Raji (cell line): Measurements from ENCODE around the gene AGFG2.

Experiments used
- POLR2A ChIP-seq: IDR thresholded peaks from 2 replicates; pipeline ENCODE4 v1.6.1; 2011; ENCODE audit warnings: low read depth, low read length, control low read depth; ENCODE audit not compliant: insufficient read depth

Gene AGFG2

GRCh38 chr7:100538654-100539435 lies at the start of gene AGFG2:
Gene AGFG2, plus strand, starts transcription at chr7:100539203. Its CDS starts 144 bp downstream, at chr7:100539347.
- TF ChIP-seq POLR2A = peak; percentile 63

GRCh38 chr7:100489824-100490223 lies 49.2 kb upstream of the AGFG2 start:
- no peak for TF ChIP-seq POLR2A

- no peak for TF ChIP-seq POLR2A
Observed at GRCh38 chr7:100490483-100491191, 48.4 kb upstream of the AGFG2 start.

- no peak for TF ChIP-seq POLR2A
Observed at GRCh38 chr7:100491192-100491578, 47.8 kb upstream of the AGFG2 start.

- TF ChIP-seq POLR2A = no peak
Observed at GRCh38 chr7:100492738-100493475, 46.1 kb upstream of the AGFG2 start.

GRCh38 chr7:100493476-100494264 lies 45.3 kb upstream of the AGFG2 start:
- TF ChIP-seq POLR2A = no peak

GRCh38 chr7:100496509-100496908 lies 42.5 kb upstream of the AGFG2 start:
- TF ChIP-seq POLR2A = no peak

- TF ChIP-seq POLR2A = no peak
Observed at GRCh38 chr7:100504887-100505611, 34.0 kb upstream of the AGFG2 start.

GRCh38 chr7:100506356-100506923 lies 32.6 kb upstream of the AGFG2 start:
- TF ChIP-seq POLR2A = no peak

- no peak for TF ChIP-seq POLR2A
Observed at GRCh38 chr7:100509231-100509630, 29.8 kb upstream of the AGFG2 start.

GRCh38 chr7:100510437-100511239 lies 28.4 kb upstream of the AGFG2 start:
- no peak for TF ChIP-seq POLR2A

GRCh38 chr7:100513212-100513810 lies 25.7 kb upstream of the AGFG2 start:
- TF ChIP-seq POLR2A = no peak

- no peak for TF ChIP-seq POLR2A
Observed at GRCh38 chr7:100515072-100515532, 23.9 kb upstream of the AGFG2 start.
